Ovary (tissue), 9 donors: Measurements from ENCODE around the gene STIM1. TPM values are rescaled to one million over a fixed set of nuclear protein-coding genes. Genes with fewer than 3 reads are reported as not detected.

Experiments
- DNase-seq, 5 donors: peaks; one replicate each; pipeline ENCODE4 v3.0.0-alpha.2; 2019 to 2020
- H3K27ac ChIP-seq, 2 donors: fragments of 200-600 bp; one replicate each; pipeline versions ENCODE4 v1.5.1 to v1.8.0; 2019 to 2022
- H3K27me3 ChIP-seq: fragments of 200-600 bp; one replicate; pipeline ENCODE4 v1.8.0; 2022
- H3K36me3 ChIP-seq: fragments of 200-600 bp; sonication (generic); one replicate; pipeline ENCODE4 v1.5.1; 2019
- H3K4me1 ChIP-seq: one replicate; pipeline ENCODE4 v1.8.1; 2013; ENCODE audit warnings: mild to moderate bottlenecking, moderate library complexity; ENCODE audit not compliant: insufficient read depth
- H3K4me3 ChIP-seq: fragments of 200-600 bp; sonication (generic); one replicate; pipeline ENCODE4 v1.5.1; 2017
- H3K9me3 ChIP-seq, 2 donors: fragments of 200-600 bp in 1 of 2; sonication (generic) in 1 of 2; one replicate each; pipeline versions ENCODE4 v1.5.1 to v1.8.1; 2013 to 2019; ENCODE audit warnings: mild to moderate bottlenecking in 1 of 2, moderate library complexity in 1 of 2
- EP300 ChIP-seq: sonication (generic); formaldehyde crosslinking; IDR thresholded peaks from one replicate; pipeline ENCODE4 v1.6.1; 2017; ENCODE audit warnings: antibody characterized with exemption
- POLR2A ChIP-seq: fragments of 450-650 bp; IDR thresholded peaks from one replicate; pipeline ENCODE4 v1.6.1; 2017; ENCODE audit warnings: antibody characterized with exemption, mild to moderate bottlenecking, moderate library complexity
- WGBS, 3 donors: extraction: QIAGEN DNeasy Blood & Tissue Kit in 1 of 3; methylation state at CpG; one replicate each; pipeline versions ENCODE4 v1.1.5 to v1.1.7; 2013 to 2017; 5-methylcytosine and 5-hydroxymethylcytosine counted together
- intact Hi-C, 4 donors: fragments of 100-400 bp; cut with DNase I; formaldehyde crosslinking; loops; one replicate each; pipeline versions ENCODE4 v1.11.0 to v1.15.1; 2022 to 2023
- polyA plus RNA-seq, 2 donors: library from polyadenylated mRNA; stranded (reverse); fragments of 200-250 nt in 1 of 2; fragments of 350-450 nt in 1 of 2; fragmentation: Illumina TruSeq in 1 of 2; extraction: RNeasy Lipid Tissue Mini Kit (QIAGEN cat#74804) in 1 of 2; gene quantifications; one replicate each; pipeline ENCODE4 v1.2.3, GENCODE V29; 2013 to 2014
- total RNA-seq, 7 donors: library from RNA; depleted of rRNA in 2 of 7; stranded (reverse); fragments of >200 nt in 2 of 7; fragmentation: NEBNext Ultra II Directional in 3 of 7; extraction: Animal tissue kit (Norgen Biotek cat#: 25700) in 3 of 7; gene quantifications; one replicate each; pipeline versions ENCODE4 v1.1.0 to v1.2.4, GENCODE V29; 2016 to 2023
- TF ChIP-seq, protein P1 (sequence below), 3 donors: fragments of 450-650 bp in 2 of 3; fragments of 200-600 bp in 1 of 3; IDR thresholded peaks; one replicate each; pipeline versions ENCODE4 v1.5.1 to v1.8.0; 2016 to 2022; ENCODE audit warnings: antibody characterized with exemption in 3 of 3, mild to moderate bottlenecking in 1 of 3
- donor health status: DM: no; HTN: no; CAD: no; lungs with moderate emphysema.
- donor health status: DM: no; HTN: no; CAD: no.
- donor health status: Bipolar disorder and iron deficiency.
- donor health status: DM: yes; HTN: yes; CAD: no.
- donor health status: DM: no; HTN: no; CAD: no.
- donor health status: DM: yes; HTN: yes; CAD: no.

The STIM1 gene
- total and polyA plus RNA-seq, 9 donors = 26.1 to 75.2 (median 58.7) TPM

DNA sequence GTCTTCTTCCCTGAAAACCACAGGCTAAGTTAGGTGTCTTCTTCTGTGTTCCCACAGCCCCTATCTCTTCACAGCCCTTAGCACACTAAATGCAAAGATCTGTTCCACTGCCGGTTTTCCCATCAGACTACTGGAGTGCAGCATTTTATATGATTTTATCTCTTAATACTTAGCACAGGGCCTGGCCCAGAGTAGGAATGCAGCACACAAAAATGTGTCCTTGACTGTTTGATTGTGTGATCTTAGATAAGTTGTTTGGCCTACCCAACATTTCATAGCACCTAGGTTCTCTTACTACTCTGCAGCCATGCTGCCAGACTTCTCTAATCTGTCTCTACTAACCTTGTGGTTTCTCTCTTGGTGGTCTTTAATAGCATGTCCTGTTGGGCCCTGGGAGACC, 185.0 kb downstream of the STIM1 start:
- no peak for DNase-seq
- intact Hi-C loops = no loop called here

DNA sequence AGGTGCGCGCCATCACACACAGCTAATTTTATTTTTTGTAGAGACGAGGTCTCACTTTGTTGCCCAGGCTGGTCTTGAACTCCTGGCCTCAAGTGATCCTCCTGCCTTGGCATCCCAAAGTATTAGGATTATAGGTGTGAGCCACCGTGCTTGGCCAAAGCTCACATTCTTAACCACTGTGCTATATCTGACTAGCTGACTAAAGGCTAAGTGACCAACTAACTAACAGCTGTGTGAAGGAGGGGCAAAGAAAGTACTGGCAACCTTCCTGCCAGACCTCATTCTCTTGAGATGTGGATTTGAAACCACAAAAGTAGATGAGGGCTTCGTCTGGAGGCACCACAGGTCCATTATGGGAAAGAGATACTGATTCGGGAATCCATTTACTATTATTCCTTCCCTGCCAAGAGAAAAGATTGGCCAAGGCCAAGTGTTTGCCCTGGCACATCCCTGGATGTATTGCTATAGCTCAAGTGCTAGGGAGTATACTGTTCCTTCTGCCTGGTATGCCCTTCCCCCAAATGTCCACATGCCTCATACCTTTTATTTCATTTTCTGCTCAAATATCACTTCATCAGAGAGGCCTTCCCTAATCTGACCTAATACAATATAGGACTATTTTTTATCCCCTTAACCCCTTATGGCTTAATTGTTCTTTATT, 186.4 kb downstream of the STIM1 start:
- no peak for DNase-seq
- Histone ChIP-seq H3K36me3 (no peaks in the 10 kb centered on the region), H3K9me3 (no peaks in the 10 kb centered on the region), H3K27ac (no peak overlapping the region), H3K27me3 (no peaks in the 10 kb centered on the region), H3K4me1 (peaks cover 8% of the 10 kb centered on the region), H3K4me3 (no peak overlapping the region)
- intact Hi-C loops = no loop called here
- TF ChIP-seq POLR2A (no peak), EP300 (no peak)
- TF ChIP-seq, protein P1, sequence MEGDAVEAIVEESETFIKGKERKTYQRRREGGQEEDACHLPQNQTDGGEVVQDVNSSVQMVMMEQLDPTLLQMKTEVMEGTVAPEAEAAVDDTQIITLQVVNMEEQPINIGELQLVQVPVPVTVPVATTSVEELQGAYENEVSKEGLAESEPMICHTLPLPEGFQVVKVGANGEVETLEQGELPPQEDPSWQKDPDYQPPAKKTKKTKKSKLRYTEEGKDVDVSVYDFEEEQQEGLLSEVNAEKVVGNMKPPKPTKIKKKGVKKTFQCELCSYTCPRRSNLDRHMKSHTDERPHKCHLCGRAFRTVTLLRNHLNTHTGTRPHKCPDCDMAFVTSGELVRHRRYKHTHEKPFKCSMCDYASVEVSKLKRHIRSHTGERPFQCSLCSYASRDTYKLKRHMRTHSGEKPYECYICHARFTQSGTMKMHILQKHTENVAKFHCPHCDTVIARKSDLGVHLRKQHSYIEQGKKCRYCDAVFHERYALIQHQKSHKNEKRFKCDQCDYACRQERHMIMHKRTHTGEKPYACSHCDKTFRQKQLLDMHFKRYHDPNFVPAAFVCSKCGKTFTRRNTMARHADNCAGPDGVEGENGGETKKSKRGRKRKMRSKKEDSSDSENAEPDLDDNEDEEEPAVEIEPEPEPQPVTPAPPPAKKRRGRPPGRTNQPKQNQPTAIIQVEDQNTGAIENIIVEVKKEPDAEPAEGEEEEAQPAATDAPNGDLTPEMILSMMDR (IDR thresholded peaks at IDR 0.05) = no peak
- WGBS, 3 donors = 82 to 89% (median 88%) methylated on average over 6 of the region's 6 CpGs

More for the DNA sequence above, 185.0 kb downstream of the STIM1 start:
- Histone ChIP-seq H3K4me1 (peaks cover 6% of the 10 kb centered on the region), H3K4me3 (no peak overlapping the region), H3K36me3 (no peaks in the 10 kb centered on the region), H3K27me3 (no peaks in the 10 kb centered on the region), H3K9me3 (no peaks in the 10 kb centered on the region), H3K27ac (no peak overlapping the region)
- TF ChIP-seq EP300 (no peak), POLR2A (no peak)
- TF ChIP-seq, protein P1 (IDR thresholded peaks at IDR 0.05) = no peak
- 68 to 79% (median 71%) methylated on average over 1 of the region's 1 CpG for WGBS, 3 donors

DNA sequence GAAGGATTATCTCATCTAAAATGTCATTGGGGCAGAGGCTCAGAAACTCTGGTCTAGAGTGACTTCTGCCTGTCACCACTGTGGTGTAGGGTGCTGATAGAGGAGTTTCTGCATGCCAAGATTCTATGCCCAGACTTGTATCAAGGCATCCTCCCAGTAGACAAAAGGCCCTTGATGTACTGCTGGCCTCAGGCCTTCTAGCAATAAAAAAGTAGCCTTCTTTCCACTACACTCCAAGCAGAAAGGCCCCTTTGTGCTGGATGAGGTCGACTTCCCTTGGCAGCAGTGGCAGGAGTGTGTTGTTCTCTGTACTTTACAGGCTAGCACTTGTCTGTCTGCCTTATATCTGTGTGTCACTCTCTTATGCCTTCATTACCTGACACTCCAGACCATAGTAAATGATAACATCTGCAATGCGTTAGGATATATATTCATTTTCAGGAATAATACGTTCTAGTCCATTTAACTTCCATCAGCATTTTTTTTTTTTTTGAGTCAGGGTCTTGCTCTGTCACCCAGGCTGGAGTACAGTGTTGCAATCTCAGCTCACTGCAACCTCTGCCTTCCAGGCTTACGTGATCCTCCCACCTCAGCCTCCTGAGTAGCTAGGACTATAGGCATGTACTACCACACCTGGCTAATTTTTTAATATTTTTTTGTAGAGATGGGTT, 189.6 kb downstream of the STIM1 start:
- Histone ChIP-seq H3K27ac (no peak overlapping the region), H3K4me1 (peaks cover 8% of the 10 kb centered on the region)

DNA sequence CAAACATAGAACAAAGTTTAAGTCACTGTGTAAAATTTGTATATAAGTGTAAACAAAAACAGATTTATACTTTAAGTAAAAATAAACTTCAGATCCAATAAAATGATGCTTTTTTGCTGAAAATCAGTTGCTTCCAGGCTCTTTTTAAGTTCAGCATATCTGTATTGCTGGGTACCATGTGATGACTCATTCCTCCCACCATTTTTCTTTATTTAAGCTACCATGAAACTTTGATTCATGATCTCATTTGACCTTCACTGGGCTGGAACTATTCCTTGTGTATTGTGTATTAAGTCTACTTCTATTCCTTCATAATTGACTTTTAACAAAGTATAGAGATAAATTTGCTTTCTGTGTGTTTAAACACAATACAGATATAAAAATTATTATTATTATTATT, 192.9 kb downstream of the STIM1 start:
- no peaks in the 10 kb centered on the region for H3K27me3 ChIP-seq
- no peaks in the 10 kb centered on the region for H3K36me3 ChIP-seq
- H3K4me3 ChIP-seq = no peak overlapping the region
- H3K27ac ChIP-seq = no peak overlapping the region
- H3K4me1 ChIP-seq = peaks cover 5% of the 10 kb centered on the region
- intact Hi-C loops = no loop called here
- TF ChIP-seq POLR2A (no peak), EP300 (no peak)
- TF ChIP-seq, protein P1 (IDR thresholded peaks at IDR 0.05) = no peak
- H3K9me3 ChIP-seq = no peaks in the 10 kb centered on the region
- no peak for DNase-seq

More for the DNA sequence above, 189.6 kb downstream of the STIM1 start:
- no peak for TF ChIP-seq POLR2A
- TF ChIP-seq, protein P1 (IDR thresholded peaks at IDR 0.05) = no peak
- TF ChIP-seq EP300 = no peak
- 51 to 66% (median 51%) methylated on average over 4 of the region's 4 CpGs for WGBS, 3 donors
- intact Hi-C loops = no loop called here
- Histone ChIP-seq H3K27me3 (no peaks in the 10 kb centered on the region), H3K4me3 (no peak overlapping the region), H3K9me3 (no peaks in the 10 kb centered on the region), H3K36me3 (no peaks in the 10 kb centered on the region)
- no peak for DNase-seq
